K562 (cell line): Measurements from ENCODE around the gene ANKMY1. TPM values are rescaled to one million over a fixed set of nuclear protein-coding genes. Genes with fewer than 3 reads are reported as not detected.

Experiments
- ATAC-seq: fragments of 200-7000 bp; cut with Tn5 transposase; 3 replicates; pipeline ENCODE4 v1.9.1; 2020; ENCODE audit warnings: moderate library complexity
- BruUV-seq: library from RNA; stranded (reverse); fragments of 400-500 nt; replicated peaks from 2 replicates; lab custom pipeline; 2021; lab: Mats Ljungman, UMichigan
- CTCF ChIA-PET: fragments of 300-600 bp; formaldehyde crosslinking; extraction: SDS; loops from one replicate; lab custom pipeline; 2021; ENCODE audit warnings: low intra/inter-chr PET ratio; lab: Yijun Ruan, JAX
- POLR2A ChIA-PET: fragments of 300-600, 350-650 bp; sonication (Branson Sonifier 250); formaldehyde crosslinking; extraction: SDS; loops from one replicate; lab custom pipeline; 2021; ENCODE audit warnings: antibody characterized with exemption, inconsistent platforms; lab: Yijun Ruan, JAX
- DNase-seq, 4 experiments: peaks; one replicate each; pipeline versions ENCODE4 v3.0.0 to v3.0.0-alpha.2; 2011 to 2018; ENCODE audit warnings: low spot score in 3 of 4, mixed read lengths in 3 of 4; ENCODE audit errors: extremely low read depth in 1 of 4
- FAIRE-seq: peaks from 2 replicates; lab custom pipeline; 2011; peaks lifted over from hg19 to GRCh38; lab: Jason Lieb, UNC
- H2AFZ ChIP-seq: 2 replicates; pipeline ENCODE4 v1.6.0; 2011; ENCODE audit warnings: low read depth, low read length, control low read depth, inconsistent platforms
- H3K27ac ChIP-seq: fragments of 200-600 bp; 3 replicates; pipeline ENCODE4 v1.8.0; 2011; ENCODE audit warnings: low read depth, mild to moderate bottlenecking, control low read depth, inconsistent platforms, low read length, moderate library complexity, mixed read lengths; ENCODE audit errors: extremely low read depth
- H3K27me3 ChIP-seq, 2 experiments: fragments of 300-600 bp in 1 of 2; 2 replicates in 1 of 2; 3 replicates in 1 of 2; pipeline versions ENCODE4 v1.6.0 to v1.8.0; 2011; ENCODE audit warnings: inconsistent platforms in 2 of 2, low read length in 2 of 2, mild to moderate bottlenecking in 1 of 2, mixed read lengths in 1 of 2, moderate library complexity in 1 of 2; ENCODE audit not compliant: control insufficient read depth in 2 of 2, insufficient read depth in 2 of 2
- H3K36me3 ChIP-seq: fragments of 300-600 bp; 3 replicates; pipeline ENCODE4 v1.8.0; 2011; ENCODE audit warnings: mild to moderate bottlenecking, low read length, inconsistent platforms; ENCODE audit not compliant: control insufficient read depth, insufficient read depth
- H3K4me1 ChIP-seq, 2 experiments: fragments of 200-600 bp in 1 of 2; replicated peaks in 1 of 2; 2 replicates in 1 of 2; 3 replicates in 1 of 2; pipeline versions ENCODE4 v1.5.1 to v1.8.0; 2011; ENCODE audit warnings: inconsistent platforms in 2 of 2, low read length in 2 of 2, mild to moderate bottlenecking in 1 of 2, mixed read lengths in 1 of 2, moderate library complexity in 1 of 2; ENCODE audit not compliant: control insufficient read depth in 2 of 2, insufficient read depth in 2 of 2
- H3K4me2 ChIP-seq: 2 replicates; pipeline ENCODE4 v1.6.1; 2011; ENCODE audit warnings: low read length, control low read depth, inconsistent platforms, mixed read lengths; ENCODE audit not compliant: insufficient read depth
- H3K4me3 ChIP-seq: fragments of 200-600 bp; sonication (generic), shearing (Covaris generic); 2 replicates; pipeline ENCODE4 v1.5.1; 2016; ENCODE audit warnings: control low read depth, inconsistent platforms
- H3K79me2 ChIP-seq: fragments of 200-600 bp; 3 replicates; pipeline ENCODE4 v1.8.0; 2011; ENCODE audit warnings: low read length, inconsistent platforms; ENCODE audit not compliant: control insufficient read depth, insufficient read depth
- H3K9ac ChIP-seq, 2 experiments: 2 replicates each; pipeline versions ENCODE4 v1.6.0 to v1.6.1; 2011; ENCODE audit warnings: low read depth in 2 of 2, low read length in 2 of 2, control low read depth in 1 of 2, inconsistent platforms in 1 of 2, mild to moderate bottlenecking in 1 of 2, mixed read lengths in 1 of 2; ENCODE audit not compliant: insufficient read depth in 1 of 2
- H3K9me1 ChIP-seq: one replicate; pipeline ENCODE4 v1.6.0; 2011; ENCODE audit warnings: inconsistent platforms, mild to moderate bottlenecking, low read length, moderate library complexity; ENCODE audit not compliant: control insufficient read depth, insufficient read depth
- H3K9me3 ChIP-seq: replicated peaks from 2 replicates; pipeline ENCODE4 v1.5.1; 2011; ENCODE audit warnings: low read depth, low read length, inconsistent platforms; ENCODE audit not compliant: control insufficient read depth, insufficient read depth
- H4K20me1 ChIP-seq: replicated peaks from 2 replicates; pipeline ENCODE4 v1.6.1; 2011; ENCODE audit warnings: low read length, inconsistent platforms, mixed read lengths; ENCODE audit not compliant: control insufficient read depth, insufficient read depth
- E2F3 ChIP-seq: fragments of 250-450 bp; sonication (Bioruptor Pico); IDR thresholded peaks from 2 replicates; pipeline ENCODE4 v1.4.0; 2020; ENCODE audit warnings: mild to moderate bottlenecking
- ELF4 ChIP-seq: fragments of 450-650 bp; formaldehyde crosslinking; IDR thresholded peaks from 2 replicates; pipeline ENCODE4 v1.4.0; 2022; ENCODE audit warnings: missing genetic modification characterization
- ETS2 ChIP-seq: IDR thresholded peaks from 2 replicates; pipeline ENCODE4 v1.6.1; 2016; ENCODE audit warnings: borderline replicate concordance, missing genetic modification characterization, mild to moderate bottlenecking, moderate library complexity, missing compliant biosample characterization; ENCODE audit not compliant: poor library complexity, severe bottlenecking
- KHSRP ChIP-seq: fragments of 450-650 bp; IDR thresholded peaks from 2 replicates; pipeline ENCODE4 v1.6.1; 2017
- MAFF ChIP-seq: IDR thresholded peaks from 2 replicates; pipeline ENCODE4 v1.6.1; 2012; ENCODE audit warnings: low read length, improper control_type of control experiment
- NR3C1 ChIP-seq: sonication (generic); formaldehyde crosslinking; IDR thresholded peaks from 2 replicates; pipeline ENCODE4 v1.8.1; 2022; ENCODE audit warnings: missing genetic modification reagents
- RB1 ChIP-seq: fragments of 450-650 bp; IDR thresholded peaks from 2 replicates; pipeline ENCODE4 v1.6.1; 2017; ENCODE audit warnings: low read depth, mild to moderate bottlenecking
- RUNX1 ChIP-seq: sonication (generic); IDR thresholded peaks from 2 replicates; pipeline ENCODE4 v1.6.1; 2016; ENCODE audit warnings: antibody characterized with exemption, low read depth
- SRSF7 ChIP-seq: fragments of 200-400 bp; formaldehyde crosslinking; optimal IDR thresholded peaks from 2 replicates; pipeline ENCODE3; 2017; ENCODE audit warnings: mild to moderate bottlenecking, low read depth, low read length
- STAG1 ChIP-seq: sonication (generic); formaldehyde crosslinking; IDR thresholded peaks from 2 replicates; pipeline ENCODE4 v1.5.0; 2020; ENCODE audit warnings: missing genetic modification reagents, borderline replicate concordance
- ZKSCAN3 ChIP-seq: fragments of 250-450 bp; sonication (Bioruptor Pico); IDR thresholded peaks from 2 replicates; pipeline ENCODE4 v1.4.0; 2020
- ZNF134 ChIP-seq: fragments of 250-450 bp; sonication (Bioruptor Pico); conservative IDR thresholded peaks from 2 replicates; pipeline ENCODE4 v1.4.0; 2020
- ZNF253 ChIP-seq: fragments of 250-450 bp; sonication (Bioruptor Pico); conservative IDR thresholded peaks from 2 replicates; pipeline ENCODE4 v1.6.1; 2021; ENCODE audit warnings: mild to moderate bottlenecking
- in situ Hi-C: fragments of 300-500 bp; cut with MboI; formaldehyde crosslinking; loops from 4 replicates; pipeline ENCODE4 v1.15.0; 2018; ENCODE audit warnings: inconsistent platforms, mixed read lengths
- intact Hi-C: fragments of 100-400 bp; cut with micrococcal nuclease; formaldehyde crosslinking; loops from 2 replicates; pipeline ENCODE4 v1.14.2; 2022
- polyA plus RNA-seq, 8 experiments: library from polyadenylated mRNA; depleted of rRNA in 4 of 8; stranded (reverse) in 5 of 8; unstranded in 3 of 8; fragments of >200 nt; fragmentation: Nextera tagmentation in 2 of 8; fragmentation: Illumina TruSeq in 1 of 8; extraction: Ambion mirVana in 2 of 8; extraction: Trizol in 1 of 8; gene quantifications; 2 replicates each; pipeline versions ENCODE4 v1.2.1 to v1.2.3, GENCODE V29; 2011 to 2014; ENCODE audit warnings: inconsistent platforms in 1 of 8, missing spikeins in 1 of 8
- total RNA-seq, 7 experiments: library from RNA; depleted of rRNA in 6 of 7; stranded (reverse); fragments of >200 nt in 6 of 7; fragmentation: Illumina TruSeq in 2 of 7; extraction: Trizol in 2 of 7; gene quantifications; 2 replicates each; pipeline versions ENCODE4 v1.2.1 to v1.2.3, GENCODE V29; 2011 to 2021; ENCODE audit warnings: low replicate concordance in 1 of 7
- TF ChIP-seq, protein P1 (sequence below), 2 experiments: fragments of 450-650 bp; IDR thresholded peaks; 2 replicates each; pipeline ENCODE4 v1.6.1; 2018; ENCODE audit warnings: mild to moderate bottlenecking in 2 of 2, low read depth in 1 of 2; ENCODE audit not compliant: partially characterized antibody in 2 of 2
- TF ChIP-seq, protein P2 (sequence below): fragments of 250-450 bp; sonication (Bioruptor Pico); IDR thresholded peaks from 2 replicates; pipeline ENCODE4 v1.8.0; 2022; ENCODE audit warnings: inconsistent platforms, mild to moderate bottlenecking, moderate library complexity, borderline replicate concordance
- TF ChIP-seq, protein P3 (sequence below): sonication (generic); formaldehyde crosslinking; IDR thresholded peaks from 2 replicates; pipeline ENCODE4 v1.8.0; 2022; ENCODE audit warnings: mild to moderate bottlenecking, missing genetic modification reagents

Gene ANKMY1
- total and polyA plus RNA-seq, 9 of the 15 experiments (the other 6 are each of a cell fraction or from before 2014, with no cell fraction given): 0.75 to 15.1 (median 11.7) TPM

DNA sequence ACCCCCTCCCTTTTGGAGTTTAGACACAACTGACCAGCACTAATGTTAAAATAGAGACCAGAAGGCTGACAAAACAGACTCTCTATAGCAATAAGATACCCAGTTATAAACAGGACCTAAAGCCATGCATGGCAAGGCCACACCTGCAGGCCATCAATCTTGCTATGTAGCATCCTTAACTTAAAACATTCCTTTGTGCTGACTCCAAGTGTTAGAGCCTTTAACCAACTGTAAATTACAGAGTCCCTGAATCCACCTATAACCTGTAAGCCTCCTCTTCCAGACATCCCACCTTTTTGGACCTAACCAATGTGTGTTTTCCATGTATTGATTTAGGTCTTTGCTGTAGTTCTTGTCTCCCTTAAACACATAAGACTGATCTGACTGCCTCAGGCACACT lies 17.9 kb downstream of the ANKMY1 start:
- no peaks in the 10 kb centered on the region for H3K27me3 ChIP-seq
- ChIA-PET POLR2A (no interaction called here), CTCF (no interaction called here)
- H3K36me3 ChIP-seq: peaks cover 27% of the 10 kb centered on the region; the same call in 2 of the 3 replicates
- no peak overlapping the region for H3K4me2 ChIP-seq
- H3K79me2 ChIP-seq: no peaks in the 10 kb centered on the region
- FAIRE-seq: no peak
- H2AFZ ChIP-seq: no peak overlapping the region
- H3K4me1 ChIP-seq: no peaks in the 10 kb centered on the region
- H3K9me1 ChIP-seq: no peaks in the 10 kb centered on the region
- no peak for ATAC-seq
- in situ Hi-C loops (no loop called here), intact Hi-C loops (no loop called here)
- no peak overlapping the region for H3K27ac ChIP-seq
- no peak overlapping the region for H3K9ac ChIP-seq
- H3K9me3 ChIP-seq: peaks cover 3% of the 10 kb centered on the region
- DNase-seq: no peak
- BruUV-seq: no TSS peak
- no peaks in the 10 kb centered on the region for H4K20me1 ChIP-seq
- H3K4me3 ChIP-seq: no peak overlapping the region
- TF ChIP-seq, protein P1, sequence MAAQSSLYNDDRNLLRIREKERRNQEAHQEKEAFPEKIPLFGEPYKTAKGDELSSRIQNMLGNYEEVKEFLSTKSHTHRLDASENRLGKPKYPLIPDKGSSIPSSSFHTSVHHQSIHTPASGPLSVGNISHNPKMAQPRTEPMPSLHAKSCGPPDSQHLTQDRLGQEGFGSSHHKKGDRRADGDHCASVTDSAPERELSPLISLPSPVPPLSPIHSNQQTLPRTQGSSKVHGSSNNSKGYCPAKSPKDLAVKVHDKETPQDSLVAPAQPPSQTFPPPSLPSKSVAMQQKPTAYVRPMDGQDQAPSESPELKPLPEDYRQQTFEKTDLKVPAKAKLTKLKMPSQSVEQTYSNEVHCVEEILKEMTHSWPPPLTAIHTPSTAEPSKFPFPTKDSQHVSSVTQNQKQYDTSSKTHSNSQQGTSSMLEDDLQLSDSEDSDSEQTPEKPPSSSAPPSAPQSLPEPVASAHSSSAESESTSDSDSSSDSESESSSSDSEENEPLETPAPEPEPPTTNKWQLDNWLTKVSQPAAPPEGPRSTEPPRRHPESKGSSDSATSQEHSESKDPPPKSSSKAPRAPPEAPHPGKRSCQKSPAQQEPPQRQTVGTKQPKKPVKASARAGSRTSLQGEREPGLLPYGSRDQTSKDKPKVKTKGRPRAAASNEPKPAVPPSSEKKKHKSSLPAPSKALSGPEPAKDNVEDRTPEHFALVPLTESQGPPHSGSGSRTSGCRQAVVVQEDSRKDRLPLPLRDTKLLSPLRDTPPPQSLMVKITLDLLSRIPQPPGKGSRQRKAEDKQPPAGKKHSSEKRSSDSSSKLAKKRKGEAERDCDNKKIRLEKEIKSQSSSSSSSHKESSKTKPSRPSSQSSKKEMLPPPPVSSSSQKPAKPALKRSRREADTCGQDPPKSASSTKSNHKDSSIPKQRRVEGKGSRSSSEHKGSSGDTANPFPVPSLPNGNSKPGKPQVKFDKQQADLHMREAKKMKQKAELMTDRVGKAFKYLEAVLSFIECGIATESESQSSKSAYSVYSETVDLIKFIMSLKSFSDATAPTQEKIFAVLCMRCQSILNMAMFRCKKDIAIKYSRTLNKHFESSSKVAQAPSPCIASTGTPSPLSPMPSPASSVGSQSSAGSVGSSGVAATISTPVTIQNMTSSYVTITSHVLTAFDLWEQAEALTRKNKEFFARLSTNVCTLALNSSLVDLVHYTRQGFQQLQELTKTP (IDR thresholded peaks at IDR 0.05; ENCODE audit: low read depth in 1 of 2, partially characterized antibody in 2 of 2): no peak
- TF ChIP-seq, protein P2, sequence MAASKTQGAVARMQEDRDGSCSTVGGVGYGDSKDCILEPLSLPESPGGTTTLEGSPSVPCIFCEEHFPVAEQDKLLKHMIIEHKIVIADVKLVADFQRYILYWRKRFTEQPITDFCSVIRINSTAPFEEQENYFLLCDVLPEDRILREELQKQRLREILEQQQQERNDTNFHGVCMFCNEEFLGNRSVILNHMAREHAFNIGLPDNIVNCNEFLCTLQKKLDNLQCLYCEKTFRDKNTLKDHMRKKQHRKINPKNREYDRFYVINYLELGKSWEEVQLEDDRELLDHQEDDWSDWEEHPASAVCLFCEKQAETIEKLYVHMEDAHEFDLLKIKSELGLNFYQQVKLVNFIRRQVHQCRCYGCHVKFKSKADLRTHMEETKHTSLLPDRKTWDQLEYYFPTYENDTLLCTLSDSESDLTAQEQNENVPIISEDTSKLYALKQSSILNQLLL (CRISPR knock-in tag): no peak
- no peak for TF ChIP-seq STAG1 (CRISPR knock-in tag)
- TF ChIP-seq ZNF253 (CRISPR knock-in tag): no peak
- TF ChIP-seq RUNX1: no peak
- TF ChIP-seq ZKSCAN3 (CRISPR knock-in tag): no peak
- TF ChIP-seq NR3C1 (CRISPR knock-in tag): no peak
- TF ChIP-seq, protein P3, sequence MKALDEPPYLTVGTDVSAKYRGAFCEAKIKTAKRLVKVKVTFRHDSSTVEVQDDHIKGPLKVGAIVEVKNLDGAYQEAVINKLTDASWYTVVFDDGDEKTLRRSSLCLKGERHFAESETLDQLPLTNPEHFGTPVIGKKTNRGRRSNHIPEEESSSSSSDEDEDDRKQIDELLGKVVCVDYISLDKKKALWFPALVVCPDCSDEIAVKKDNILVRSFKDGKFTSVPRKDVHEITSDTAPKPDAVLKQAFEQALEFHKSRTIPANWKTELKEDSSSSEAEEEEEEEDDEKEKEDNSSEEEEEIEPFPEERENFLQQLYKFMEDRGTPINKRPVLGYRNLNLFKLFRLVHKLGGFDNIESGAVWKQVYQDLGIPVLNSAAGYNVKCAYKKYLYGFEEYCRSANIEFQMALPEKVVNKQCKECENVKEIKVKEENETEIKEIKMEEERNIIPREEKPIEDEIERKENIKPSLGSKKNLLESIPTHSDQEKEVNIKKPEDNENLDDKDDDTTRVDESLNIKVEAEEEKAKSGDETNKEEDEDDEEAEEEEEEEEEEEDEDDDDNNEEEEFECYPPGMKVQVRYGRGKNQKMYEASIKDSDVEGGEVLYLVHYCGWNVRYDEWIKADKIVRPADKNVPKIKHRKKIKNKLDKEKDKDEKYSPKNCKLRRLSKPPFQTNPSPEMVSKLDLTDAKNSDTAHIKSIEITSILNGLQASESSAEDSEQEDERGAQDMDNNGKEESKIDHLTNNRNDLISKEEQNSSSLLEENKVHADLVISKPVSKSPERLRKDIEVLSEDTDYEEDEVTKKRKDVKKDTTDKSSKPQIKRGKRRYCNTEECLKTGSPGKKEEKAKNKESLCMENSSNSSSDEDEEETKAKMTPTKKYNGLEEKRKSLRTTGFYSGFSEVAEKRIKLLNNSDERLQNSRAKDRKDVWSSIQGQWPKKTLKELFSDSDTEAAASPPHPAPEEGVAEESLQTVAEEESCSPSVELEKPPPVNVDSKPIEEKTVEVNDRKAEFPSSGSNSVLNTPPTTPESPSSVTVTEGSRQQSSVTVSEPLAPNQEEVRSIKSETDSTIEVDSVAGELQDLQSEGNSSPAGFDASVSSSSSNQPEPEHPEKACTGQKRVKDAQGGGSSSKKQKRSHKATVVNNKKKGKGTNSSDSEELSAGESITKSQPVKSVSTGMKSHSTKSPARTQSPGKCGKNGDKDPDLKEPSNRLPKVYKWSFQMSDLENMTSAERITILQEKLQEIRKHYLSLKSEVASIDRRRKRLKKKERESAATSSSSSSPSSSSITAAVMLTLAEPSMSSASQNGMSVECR (CRISPR knock-in tag): no peak
- no peak for TF ChIP-seq E2F3 (CRISPR knock-in tag)
- TF ChIP-seq SRSF7: no peak
- TF ChIP-seq KHSRP: no peak
- no peak for TF ChIP-seq ELF4
- no peak for TF ChIP-seq ETS2 (tag)
- no peak for TF ChIP-seq ZNF134 (CRISPR knock-in tag)
- no peak for TF ChIP-seq MAFF
- no peak for TF ChIP-seq RB1
